Epithelial cell of esophagus (primary cell): ENCODE data around the gene CYS1.
"Not testable (repeated sequence)": the region's sequence is repeated elsewhere in the genome, so short reads cannot be mapped to it uniquely, and the experiment has no call there.

Experiments
- DNase-seq: peaks from one replicate; pipeline ENCODE4 v3.0.0; 2010; ENCODE audit warnings: low read depth
- H3K4me3 ChIP-seq: 2 replicates; pipeline ENCODE4 v1.5.1; 2011; ENCODE audit warnings: mild to moderate bottlenecking, low read length, control low read depth
- TF ChIP-seq, protein P1 (sequence below): IDR thresholded peaks from 2 replicates; pipeline ENCODE4 v1.5.1; 2011; ENCODE audit warnings: low read depth, mild to moderate bottlenecking, low read length, control low read depth, inconsistent platforms; ENCODE audit not compliant: insufficient read depth; ENCODE audit errors: missing control alignments

The CYS1 gene

DNA sequence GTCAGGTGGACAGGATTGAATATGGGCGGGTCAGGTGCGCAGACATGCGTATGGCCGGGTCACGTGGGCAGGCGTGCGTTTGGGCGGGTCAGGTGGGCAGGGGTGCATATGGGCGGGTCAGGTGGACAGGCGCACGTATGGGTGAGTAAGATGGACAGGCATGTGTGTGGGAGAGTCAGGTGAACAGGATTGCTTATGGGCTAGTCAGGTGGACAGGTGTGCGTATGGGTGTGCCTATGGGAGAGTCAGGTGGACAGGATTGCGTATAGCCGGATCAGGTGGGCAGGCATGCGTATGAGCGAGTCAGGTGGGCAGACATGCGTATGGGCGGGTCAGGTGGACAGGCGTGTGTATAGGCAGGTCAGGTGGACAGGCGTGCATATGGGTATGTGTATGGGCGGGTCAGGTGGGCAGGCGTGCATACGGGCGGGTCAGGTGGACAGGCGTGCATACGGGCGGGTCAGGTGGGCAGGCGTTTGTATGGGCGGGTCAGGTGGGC is 67.2 kb downstream of the CYS1 start:
- no peak for DNase-seq
- H3K4me3 ChIP-seq: no peak overlapping the region
- TF ChIP-seq, protein P1, sequence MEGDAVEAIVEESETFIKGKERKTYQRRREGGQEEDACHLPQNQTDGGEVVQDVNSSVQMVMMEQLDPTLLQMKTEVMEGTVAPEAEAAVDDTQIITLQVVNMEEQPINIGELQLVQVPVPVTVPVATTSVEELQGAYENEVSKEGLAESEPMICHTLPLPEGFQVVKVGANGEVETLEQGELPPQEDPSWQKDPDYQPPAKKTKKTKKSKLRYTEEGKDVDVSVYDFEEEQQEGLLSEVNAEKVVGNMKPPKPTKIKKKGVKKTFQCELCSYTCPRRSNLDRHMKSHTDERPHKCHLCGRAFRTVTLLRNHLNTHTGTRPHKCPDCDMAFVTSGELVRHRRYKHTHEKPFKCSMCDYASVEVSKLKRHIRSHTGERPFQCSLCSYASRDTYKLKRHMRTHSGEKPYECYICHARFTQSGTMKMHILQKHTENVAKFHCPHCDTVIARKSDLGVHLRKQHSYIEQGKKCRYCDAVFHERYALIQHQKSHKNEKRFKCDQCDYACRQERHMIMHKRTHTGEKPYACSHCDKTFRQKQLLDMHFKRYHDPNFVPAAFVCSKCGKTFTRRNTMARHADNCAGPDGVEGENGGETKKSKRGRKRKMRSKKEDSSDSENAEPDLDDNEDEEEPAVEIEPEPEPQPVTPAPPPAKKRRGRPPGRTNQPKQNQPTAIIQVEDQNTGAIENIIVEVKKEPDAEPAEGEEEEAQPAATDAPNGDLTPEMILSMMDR: no peak

DNA sequence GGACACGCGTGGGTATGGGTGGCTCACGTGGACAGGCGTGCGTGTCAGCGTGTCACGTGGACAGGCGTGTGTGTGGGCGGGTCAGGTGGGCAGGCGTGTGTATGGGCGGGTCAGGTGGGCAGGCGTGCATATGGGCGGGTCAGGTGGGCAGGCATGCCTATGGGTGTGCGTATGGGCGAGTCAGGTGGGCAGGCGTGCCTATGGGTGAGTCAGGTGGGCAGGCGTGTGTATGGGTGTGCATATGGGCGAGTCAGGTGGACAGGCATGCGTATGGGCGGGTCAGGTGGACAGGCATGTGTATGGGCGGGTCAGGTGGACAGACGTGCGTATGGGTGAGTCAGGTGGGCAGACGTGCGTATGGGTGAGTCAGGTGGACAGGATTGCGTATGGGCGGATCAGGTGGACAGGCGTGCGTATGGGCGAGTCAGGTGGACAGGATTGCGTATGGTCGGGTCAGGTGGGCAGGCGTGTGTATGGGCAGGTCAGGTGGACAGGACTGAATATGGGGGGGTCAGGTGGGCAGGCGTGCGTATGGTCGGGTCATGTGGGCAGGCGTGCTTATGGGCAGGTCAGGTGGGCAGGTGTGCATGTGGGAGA is 67.7 kb downstream of the CYS1 start:
- not testable (repeated sequence) for H3K4me3 ChIP-seq
- DNase-seq: peak; percentile 54

DNA sequence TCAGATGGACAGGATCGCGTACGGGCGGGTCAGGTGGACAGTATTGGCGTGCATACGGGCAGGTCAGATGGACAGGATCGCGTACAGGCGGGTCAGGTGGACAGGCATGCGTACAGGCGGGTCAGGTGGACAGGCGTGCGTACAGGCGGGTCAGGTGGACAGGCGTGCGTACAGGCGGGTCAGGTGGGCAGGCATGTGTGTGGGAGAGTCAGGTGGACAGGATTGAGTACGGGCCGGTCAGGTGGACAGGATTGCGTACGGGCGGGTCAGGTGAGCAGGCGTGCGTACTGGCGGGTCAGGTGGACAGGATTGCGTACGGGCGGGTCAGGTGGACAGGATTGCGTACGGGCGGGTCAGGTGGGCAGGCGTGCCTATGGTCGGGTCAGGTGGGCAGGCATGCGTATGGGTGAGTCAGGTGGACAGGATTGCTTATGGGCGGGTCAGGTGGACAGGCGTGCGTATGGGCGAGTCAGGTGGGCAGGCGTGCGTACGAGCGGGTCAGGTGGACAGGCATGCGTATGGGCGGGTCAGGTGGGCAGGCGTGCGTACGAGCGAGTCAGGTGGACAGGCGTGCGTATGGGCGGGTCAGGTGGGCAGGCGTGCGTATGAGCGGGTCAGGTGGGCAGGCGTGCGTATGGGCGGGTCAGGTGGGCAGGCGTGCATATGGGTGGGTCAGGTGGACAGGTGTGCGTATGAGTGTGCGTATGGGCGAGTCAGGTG is 68.4 kb downstream of the CYS1 start:
- DNase-seq, H3K4me3 ChIP-seq: not testable (repeated sequence)

DNA sequence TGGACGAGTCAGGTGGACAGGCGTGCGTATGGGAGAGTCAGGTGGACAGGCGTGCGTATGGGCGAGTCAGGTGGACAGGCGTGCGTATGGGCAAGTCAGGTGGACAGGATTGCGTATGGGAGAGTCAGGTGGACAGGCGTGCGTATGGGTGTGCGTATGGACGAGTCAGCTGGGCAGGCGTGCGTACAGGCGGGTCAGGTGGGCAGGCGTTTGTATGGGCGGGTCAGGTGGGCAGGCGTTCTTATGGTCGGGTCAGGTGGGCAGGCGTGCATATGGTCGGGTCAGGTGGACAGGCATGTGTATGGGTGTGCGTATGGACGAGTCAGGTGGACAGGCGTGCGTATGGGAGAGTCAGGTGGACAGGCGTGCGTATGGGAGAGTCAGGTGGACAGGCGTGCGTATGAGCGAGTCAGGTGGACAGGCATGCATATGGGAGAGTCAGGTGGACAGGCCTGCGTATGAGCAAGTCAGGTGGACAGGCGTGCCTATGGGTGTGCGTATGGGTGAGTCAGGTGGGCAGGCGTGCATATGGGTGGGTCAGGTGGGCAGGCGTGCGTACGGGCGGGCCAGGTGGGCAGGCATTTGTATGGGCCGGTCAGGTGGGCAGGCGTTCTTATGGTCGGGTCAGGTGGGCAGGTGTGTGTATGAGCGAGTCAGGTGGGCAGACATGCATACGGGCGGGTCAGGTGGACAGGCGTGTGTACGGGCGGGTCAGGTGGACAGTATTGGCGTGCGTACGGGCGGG is 69.2 kb downstream of the CYS1 start:
- not testable (repeated sequence) for DNase-seq, H3K4me3 ChIP-seq

DNA sequence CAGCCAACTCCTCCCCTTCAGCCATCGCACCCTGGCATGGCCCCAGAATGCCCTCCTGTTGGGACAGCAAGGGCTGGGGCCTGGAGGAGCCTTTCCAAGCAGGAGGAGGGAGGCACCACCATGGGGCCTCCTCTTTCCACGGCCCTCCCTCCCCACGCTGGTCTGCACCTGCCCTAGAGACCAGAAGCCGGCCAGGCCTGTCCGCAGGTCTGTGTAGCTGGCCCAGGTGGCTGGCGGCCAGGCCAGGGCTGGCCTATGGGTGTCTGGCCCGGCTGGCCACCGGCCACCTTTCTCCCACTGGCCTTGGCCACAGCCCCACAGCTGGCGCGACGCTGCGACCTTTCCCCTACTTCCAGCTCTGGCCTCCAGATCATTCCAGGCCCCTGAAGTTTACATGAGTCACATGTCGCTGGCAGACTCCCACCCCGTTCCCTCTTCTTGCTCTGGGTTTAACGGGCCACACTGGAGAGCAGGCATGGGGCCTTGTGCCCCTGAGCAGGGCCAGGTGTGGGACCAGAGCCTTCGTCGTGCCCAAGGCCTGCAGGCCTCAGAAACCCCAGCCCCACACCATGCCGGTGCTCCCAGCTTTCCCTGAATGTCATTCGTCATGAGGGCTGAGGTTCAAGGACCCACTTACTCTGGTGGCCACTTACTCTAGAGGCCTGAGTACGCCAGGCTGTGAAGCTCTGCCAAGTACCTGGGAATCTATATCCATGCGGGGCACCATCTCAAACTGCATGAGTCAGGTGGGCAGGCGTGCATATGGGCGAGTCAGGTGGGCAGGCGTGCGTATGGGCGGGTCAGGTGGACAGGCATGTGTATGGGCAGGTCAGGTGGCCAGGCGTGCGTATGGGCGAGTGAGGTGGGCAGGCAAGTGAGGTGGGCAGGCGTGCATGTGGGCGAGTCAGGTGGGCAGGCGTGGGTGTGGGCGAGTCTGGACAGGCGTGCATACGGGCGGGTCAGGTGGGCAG is 70.1 kb downstream of the CYS1 start:
- no peak overlapping the region for H3K4me3 ChIP-seq
- no peak for DNase-seq
- TF ChIP-seq, protein P1: no peak

DNA sequence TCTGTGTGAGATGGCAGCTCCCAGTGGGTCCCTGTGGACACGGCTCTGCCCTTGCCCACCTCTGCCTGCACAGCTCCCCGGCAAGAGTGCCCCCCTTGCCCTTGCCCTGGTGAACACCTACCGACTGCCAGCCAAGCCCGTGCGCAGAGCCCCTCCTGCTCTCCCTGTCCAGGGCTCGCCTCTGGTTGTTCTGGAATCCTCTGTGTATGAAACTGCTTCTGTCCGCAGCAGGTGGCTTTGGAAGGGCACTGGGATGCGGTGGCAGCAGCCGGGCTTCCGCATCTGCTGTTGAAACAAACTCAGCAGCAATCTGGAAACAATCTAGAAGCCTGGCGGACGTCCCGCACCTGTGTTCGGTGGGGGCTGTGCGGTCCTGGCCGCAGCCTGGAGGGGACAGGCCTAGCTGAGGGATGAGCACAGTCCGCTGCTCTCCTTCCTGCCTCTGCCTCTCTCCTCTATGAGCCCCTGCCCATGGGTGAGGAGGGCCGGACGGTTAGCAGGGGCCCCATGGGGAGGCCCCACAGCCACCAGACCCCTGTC is 70.9 kb downstream of the CYS1 start:
- no peak for DNase-seq
- no peak overlapping the region for H3K4me3 ChIP-seq
- TF ChIP-seq, protein P1: no peak

DNA sequence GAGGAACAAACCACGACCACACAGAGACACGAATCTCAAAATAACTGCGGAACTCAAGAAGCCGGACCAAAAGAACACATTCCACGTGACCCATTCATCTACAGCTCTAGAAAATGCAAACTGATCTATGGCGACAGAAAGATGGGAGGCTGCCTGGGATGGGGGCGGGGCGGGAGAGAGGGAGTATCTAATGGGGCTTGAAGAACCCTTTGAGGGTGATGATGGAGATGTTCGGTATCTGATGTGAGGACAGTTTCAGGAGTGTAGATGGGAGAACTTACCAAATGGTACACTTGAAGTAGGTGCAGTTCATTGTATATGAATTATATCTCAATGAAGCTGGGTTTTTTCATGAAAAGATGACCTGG is 71.4 kb downstream of the CYS1 start:
- TF ChIP-seq, protein P1: no peak
- H3K4me3 ChIP-seq: no peak overlapping the region
- no peak for DNase-seq
